NB4 (cell line): ENCODE measurements around the gene MAPK8IP2.

Source experiments
- MYC ChIP-seq: IDR thresholded peaks from 2 replicates; pipeline ENCODE4 v1.6.1; 2011; ENCODE audit warnings: low read depth, low read length
- POLR2A ChIP-seq: IDR thresholded peaks from 2 replicates; pipeline ENCODE4 v1.6.1; 2011; ENCODE audit warnings: mild to moderate bottlenecking; ENCODE audit not compliant: insufficient read length; ENCODE audit errors: extremely low read depth
- TF ChIP-seq, protein P1 (sequence below): IDR thresholded peaks from one replicate; pipeline ENCODE4 v1.5.1; 2012; ENCODE audit warnings: low read depth, low read length
- TF ChIP-seq, protein P2 (sequence below): IDR thresholded peaks from 2 replicates; pipeline ENCODE4 v1.6.1; 2011; ENCODE audit warnings: low read depth, low read length

DNA sequence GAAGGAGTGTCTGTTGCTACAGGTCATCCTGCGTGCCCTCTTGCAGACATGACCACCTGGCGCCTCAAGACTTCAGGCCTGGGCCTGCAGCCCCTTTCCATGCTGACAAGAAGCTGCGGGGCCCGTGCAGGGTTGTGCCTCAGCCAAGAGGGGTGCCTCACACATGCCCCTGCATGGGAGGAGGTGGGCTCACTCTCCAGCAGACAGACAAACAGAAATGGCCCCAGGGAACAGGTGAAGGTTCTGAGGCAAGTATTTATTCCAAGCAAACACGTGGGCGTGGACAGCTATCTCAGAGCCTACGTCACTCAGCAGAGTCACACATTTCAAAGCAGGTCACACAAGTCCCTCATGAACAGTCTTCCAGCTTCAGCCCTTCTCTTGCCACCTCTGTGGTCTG is 32.0 kb upstream of the MAPK8IP2 start:
- no peak for TF ChIP-seq POLR2A
- TF ChIP-seq, protein P1, sequence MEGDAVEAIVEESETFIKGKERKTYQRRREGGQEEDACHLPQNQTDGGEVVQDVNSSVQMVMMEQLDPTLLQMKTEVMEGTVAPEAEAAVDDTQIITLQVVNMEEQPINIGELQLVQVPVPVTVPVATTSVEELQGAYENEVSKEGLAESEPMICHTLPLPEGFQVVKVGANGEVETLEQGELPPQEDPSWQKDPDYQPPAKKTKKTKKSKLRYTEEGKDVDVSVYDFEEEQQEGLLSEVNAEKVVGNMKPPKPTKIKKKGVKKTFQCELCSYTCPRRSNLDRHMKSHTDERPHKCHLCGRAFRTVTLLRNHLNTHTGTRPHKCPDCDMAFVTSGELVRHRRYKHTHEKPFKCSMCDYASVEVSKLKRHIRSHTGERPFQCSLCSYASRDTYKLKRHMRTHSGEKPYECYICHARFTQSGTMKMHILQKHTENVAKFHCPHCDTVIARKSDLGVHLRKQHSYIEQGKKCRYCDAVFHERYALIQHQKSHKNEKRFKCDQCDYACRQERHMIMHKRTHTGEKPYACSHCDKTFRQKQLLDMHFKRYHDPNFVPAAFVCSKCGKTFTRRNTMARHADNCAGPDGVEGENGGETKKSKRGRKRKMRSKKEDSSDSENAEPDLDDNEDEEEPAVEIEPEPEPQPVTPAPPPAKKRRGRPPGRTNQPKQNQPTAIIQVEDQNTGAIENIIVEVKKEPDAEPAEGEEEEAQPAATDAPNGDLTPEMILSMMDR: no peak
- TF ChIP-seq, protein P2, sequence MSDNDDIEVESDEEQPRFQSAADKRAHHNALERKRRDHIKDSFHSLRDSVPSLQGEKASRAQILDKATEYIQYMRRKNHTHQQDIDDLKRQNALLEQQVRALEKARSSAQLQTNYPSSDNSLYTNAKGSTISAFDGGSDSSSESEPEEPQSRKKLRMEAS: no peak
- TF ChIP-seq MYC: no peak
